ENCODE results near the gene KCND3.

KCND3 gene

DNA sequence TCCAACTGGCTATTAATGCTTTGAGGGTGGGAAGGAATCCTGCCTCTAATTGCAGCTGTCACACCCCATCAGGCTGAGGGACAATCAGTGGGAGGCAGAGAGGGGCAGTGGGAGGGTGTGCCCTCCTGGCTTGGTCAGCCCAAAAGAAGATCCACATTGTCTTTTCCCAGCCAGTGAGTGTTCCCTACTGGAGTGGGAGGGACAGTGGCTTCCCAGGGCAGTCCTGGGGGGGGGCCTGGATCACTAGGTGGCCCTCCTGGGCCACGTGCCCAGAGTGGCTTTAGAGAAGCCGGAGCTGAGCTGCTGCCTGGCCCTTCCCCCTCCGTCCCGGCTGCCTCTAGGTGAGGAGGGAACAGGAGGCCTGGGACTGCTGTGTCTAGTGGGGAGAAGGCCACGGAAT, 264.3 kb downstream of the KCND3 start:
- no peak overlapping the region for H3K27ac ChIP-seq
- TF ChIP-seq ZFX (IDR thresholded peaks at IDR 0.05) = no peak
- TF ChIP-seq, protein P1, sequence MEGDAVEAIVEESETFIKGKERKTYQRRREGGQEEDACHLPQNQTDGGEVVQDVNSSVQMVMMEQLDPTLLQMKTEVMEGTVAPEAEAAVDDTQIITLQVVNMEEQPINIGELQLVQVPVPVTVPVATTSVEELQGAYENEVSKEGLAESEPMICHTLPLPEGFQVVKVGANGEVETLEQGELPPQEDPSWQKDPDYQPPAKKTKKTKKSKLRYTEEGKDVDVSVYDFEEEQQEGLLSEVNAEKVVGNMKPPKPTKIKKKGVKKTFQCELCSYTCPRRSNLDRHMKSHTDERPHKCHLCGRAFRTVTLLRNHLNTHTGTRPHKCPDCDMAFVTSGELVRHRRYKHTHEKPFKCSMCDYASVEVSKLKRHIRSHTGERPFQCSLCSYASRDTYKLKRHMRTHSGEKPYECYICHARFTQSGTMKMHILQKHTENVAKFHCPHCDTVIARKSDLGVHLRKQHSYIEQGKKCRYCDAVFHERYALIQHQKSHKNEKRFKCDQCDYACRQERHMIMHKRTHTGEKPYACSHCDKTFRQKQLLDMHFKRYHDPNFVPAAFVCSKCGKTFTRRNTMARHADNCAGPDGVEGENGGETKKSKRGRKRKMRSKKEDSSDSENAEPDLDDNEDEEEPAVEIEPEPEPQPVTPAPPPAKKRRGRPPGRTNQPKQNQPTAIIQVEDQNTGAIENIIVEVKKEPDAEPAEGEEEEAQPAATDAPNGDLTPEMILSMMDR (conservative IDR thresholded peaks at IDR 0.05) = no peak

DNA sequence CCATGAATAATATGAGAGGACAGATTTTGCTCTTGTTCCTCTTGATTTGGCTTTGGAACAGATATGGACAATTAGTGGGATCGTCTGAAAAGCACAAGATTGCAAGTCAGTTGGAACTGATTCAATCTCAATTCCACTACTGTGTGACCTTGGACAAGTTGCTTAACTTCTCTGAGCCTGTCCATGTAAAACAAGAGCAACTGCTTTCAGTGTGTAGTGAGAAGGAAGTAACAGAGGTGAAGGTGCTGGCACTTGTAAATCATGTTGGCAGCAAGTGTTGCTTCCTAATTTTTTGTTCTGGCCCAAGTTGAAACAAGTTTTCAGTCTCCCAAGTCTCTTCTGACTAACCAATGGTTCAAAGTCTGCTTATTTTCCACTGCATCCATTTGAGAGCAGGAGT, 265.6 kb downstream of the KCND3 start:
- no peak overlapping the region for H3K27ac ChIP-seq
- TF ChIP-seq, protein P1 (conservative IDR thresholded peaks at IDR 0.05) = no peak
- TF ChIP-seq ZFX (IDR thresholded peaks at IDR 0.05) = no peak

DNA sequence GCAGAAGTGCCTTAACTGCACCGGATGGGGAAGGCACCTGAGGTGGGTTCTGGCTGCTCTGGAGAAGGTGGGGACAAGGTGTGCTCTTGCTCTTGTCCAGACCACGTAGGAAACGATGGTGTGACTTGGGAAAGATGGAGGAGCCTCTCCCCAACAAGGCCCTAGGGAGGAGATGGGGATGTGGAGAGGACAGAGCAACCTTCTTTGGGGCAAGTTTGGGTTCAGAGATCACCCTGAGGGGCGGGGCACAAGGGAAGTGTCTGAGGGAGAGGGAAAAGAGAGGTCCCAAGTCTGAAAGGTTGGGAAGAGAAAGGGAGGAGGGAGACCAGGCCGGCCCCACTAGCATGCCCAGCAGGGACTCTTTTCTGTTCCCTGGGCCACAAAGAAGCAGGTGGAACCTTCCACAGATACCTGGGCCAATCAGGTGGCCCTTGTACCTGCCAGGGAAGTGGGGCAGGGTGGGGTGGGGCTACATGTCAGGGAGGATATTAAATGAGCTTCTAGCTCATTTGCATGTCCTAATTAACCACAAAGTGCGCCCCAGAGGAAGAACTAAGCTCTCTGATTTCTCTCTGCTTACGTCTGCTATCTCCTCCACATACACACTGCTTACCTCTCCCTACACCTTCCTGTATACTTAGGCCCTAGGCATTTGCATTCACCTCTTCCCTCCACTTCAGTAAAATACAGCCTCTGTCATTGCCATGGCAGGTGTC, 266.2 kb downstream of the KCND3 start:
- TF ChIP-seq ZFX (IDR thresholded peaks at IDR 0.05) = no peak
- TF ChIP-seq, protein P1 (conservative IDR thresholded peaks at IDR 0.05) = no peak
- H3K27ac ChIP-seq = no peak overlapping the region

DNA sequence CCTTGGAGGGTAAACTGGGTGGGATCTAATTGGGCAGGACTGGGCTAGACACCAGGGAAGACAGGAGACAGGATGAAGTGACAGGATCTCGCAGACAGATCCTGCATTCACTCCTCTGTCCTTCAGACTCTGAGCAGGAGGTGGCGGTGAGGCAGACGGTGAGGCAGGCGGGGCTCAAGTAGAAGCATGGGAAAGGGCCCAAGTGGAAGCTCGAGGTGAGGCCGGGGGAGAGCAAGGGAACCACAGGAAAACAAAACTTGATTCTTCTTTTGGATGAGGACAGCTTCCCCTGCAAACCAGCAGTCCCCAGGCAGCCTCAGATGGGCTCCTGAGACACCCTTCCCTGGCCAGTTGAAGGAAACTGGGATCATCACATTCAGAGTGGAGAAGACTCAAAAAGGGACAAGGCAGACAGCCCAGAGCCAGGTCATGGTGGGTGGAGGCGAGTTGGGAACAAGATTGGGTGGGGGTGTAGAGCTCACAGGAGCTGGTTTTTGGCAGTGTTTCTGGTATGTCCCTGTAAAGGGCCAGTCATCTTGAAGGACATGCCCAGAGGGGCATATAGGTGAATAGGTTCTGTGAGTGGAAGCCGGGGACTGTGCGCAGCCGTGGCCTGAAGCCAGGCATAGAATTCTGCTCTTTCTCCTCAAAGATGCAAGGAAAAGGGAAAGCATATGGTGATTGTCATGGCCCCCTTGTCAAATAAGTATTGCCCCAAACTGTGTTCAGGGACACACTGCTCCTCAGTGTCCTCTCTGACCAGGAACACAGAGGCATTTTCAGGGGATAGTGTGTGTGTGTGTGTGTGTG, 268.3 kb downstream of the KCND3 start:
- H3K27ac ChIP-seq = no peak overlapping the region
- TF ChIP-seq, protein P1 (conservative IDR thresholded peaks at IDR 0.05) = no peak
